K562 (cell line): ENCODE results near the gene UNKL. TPM values are rescaled to one million over a fixed set of nuclear protein-coding genes. Genes with fewer than 3 reads are reported as not detected.
A peak's percentile ranks its signal among the peaks of the same experiment; 100 is the strongest.

ENCODE experiments used
- ATAC-seq: fragments of 200-7000 bp; cut with Tn5 transposase; 3 replicates; pipeline ENCODE4 v1.9.1; 2020; ENCODE audit warnings: moderate library complexity
- BruUV-seq: library from RNA; stranded (reverse); fragments of 400-500 nt; replicated peaks from 2 replicates; lab custom pipeline; 2021; lab: Mats Ljungman, UMichigan
- CTCF ChIA-PET: fragments of 300-600 bp; formaldehyde crosslinking; extraction: SDS; loops from one replicate; lab custom pipeline; 2021; ENCODE audit warnings: low intra/inter-chr PET ratio; lab: Yijun Ruan, JAX
- POLR2A ChIA-PET: fragments of 300-600, 350-650 bp; sonication (Branson Sonifier 250); formaldehyde crosslinking; extraction: SDS; loops from one replicate; lab custom pipeline; 2021; ENCODE audit warnings: antibody characterized with exemption, inconsistent platforms; lab: Yijun Ruan, JAX
- DNase-seq, 4 experiments: peaks; one replicate each; pipeline versions ENCODE4 v3.0.0 to v3.0.0-alpha.2; 2011 to 2018; ENCODE audit warnings: low spot score in 3 of 4, mixed read lengths in 3 of 4; ENCODE audit errors: extremely low read depth in 1 of 4
- FAIRE-seq: peaks from 2 replicates; lab custom pipeline; 2011; peaks lifted over from hg19 to GRCh38; lab: Jason Lieb, UNC
- H2AFZ ChIP-seq: 2 replicates; pipeline ENCODE4 v1.6.0; 2011; ENCODE audit warnings: low read depth, low read length, control low read depth, inconsistent platforms
- H3K27ac ChIP-seq: fragments of 200-600 bp; 3 replicates; pipeline ENCODE4 v1.8.0; 2011; ENCODE audit warnings: low read depth, mild to moderate bottlenecking, control low read depth, inconsistent platforms, low read length, moderate library complexity, mixed read lengths; ENCODE audit errors: extremely low read depth
- H3K27me3 ChIP-seq, 2 experiments: fragments of 300-600 bp in 1 of 2; 2 replicates in 1 of 2; 3 replicates in 1 of 2; pipeline versions ENCODE4 v1.6.0 to v1.8.0; 2011; ENCODE audit warnings: inconsistent platforms in 2 of 2, low read length in 2 of 2, mild to moderate bottlenecking in 1 of 2, mixed read lengths in 1 of 2, moderate library complexity in 1 of 2; ENCODE audit not compliant: control insufficient read depth in 2 of 2, insufficient read depth in 2 of 2
- H3K36me3 ChIP-seq: fragments of 300-600 bp; 3 replicates; pipeline ENCODE4 v1.8.0; 2011; ENCODE audit warnings: mild to moderate bottlenecking, low read length, inconsistent platforms; ENCODE audit not compliant: control insufficient read depth, insufficient read depth
- H3K4me1 ChIP-seq, 2 experiments: fragments of 200-600 bp in 1 of 2; replicated peaks in 1 of 2; 2 replicates in 1 of 2; 3 replicates in 1 of 2; pipeline versions ENCODE4 v1.5.1 to v1.8.0; 2011; ENCODE audit warnings: inconsistent platforms in 2 of 2, low read length in 2 of 2, mild to moderate bottlenecking in 1 of 2, mixed read lengths in 1 of 2, moderate library complexity in 1 of 2; ENCODE audit not compliant: control insufficient read depth in 2 of 2, insufficient read depth in 2 of 2
- H3K4me2 ChIP-seq: 2 replicates; pipeline ENCODE4 v1.6.1; 2011; ENCODE audit warnings: low read length, control low read depth, inconsistent platforms, mixed read lengths; ENCODE audit not compliant: insufficient read depth
- H3K4me3 ChIP-seq: fragments of 200-600 bp; sonication (generic), shearing (Covaris generic); 2 replicates; pipeline ENCODE4 v1.5.1; 2016; ENCODE audit warnings: control low read depth, inconsistent platforms
- H3K79me2 ChIP-seq: fragments of 200-600 bp; 3 replicates; pipeline ENCODE4 v1.8.0; 2011; ENCODE audit warnings: low read length, inconsistent platforms; ENCODE audit not compliant: control insufficient read depth, insufficient read depth
- H3K9ac ChIP-seq, 2 experiments: 2 replicates each; pipeline versions ENCODE4 v1.6.0 to v1.6.1; 2011; ENCODE audit warnings: low read depth in 2 of 2, low read length in 2 of 2, control low read depth in 1 of 2, inconsistent platforms in 1 of 2, mild to moderate bottlenecking in 1 of 2, mixed read lengths in 1 of 2; ENCODE audit not compliant: insufficient read depth in 1 of 2
- H3K9me1 ChIP-seq: one replicate; pipeline ENCODE4 v1.6.0; 2011; ENCODE audit warnings: inconsistent platforms, mild to moderate bottlenecking, low read length, moderate library complexity; ENCODE audit not compliant: control insufficient read depth, insufficient read depth
- H3K9me3 ChIP-seq: replicated peaks from 2 replicates; pipeline ENCODE4 v1.5.1; 2011; ENCODE audit warnings: low read depth, low read length, inconsistent platforms; ENCODE audit not compliant: control insufficient read depth, insufficient read depth
- H4K20me1 ChIP-seq: replicated peaks from 2 replicates; pipeline ENCODE4 v1.6.1; 2011; ENCODE audit warnings: low read length, inconsistent platforms, mixed read lengths; ENCODE audit not compliant: control insufficient read depth, insufficient read depth
- HINFP ChIP-seq: fragments of 450-650 bp; conservative IDR thresholded peaks from 2 replicates; pipeline ENCODE4 v1.6.1; 2016; ENCODE audit warnings: missing genetic modification characterization, low read depth, mild to moderate bottlenecking, control low read depth, missing compliant biosample characterization
- ZNF12 ChIP-seq: sonication (generic); formaldehyde crosslinking; IDR thresholded peaks from 2 replicates; pipeline ENCODE4 v1.4.0; 2020; ENCODE audit warnings: mild to moderate bottlenecking, missing genetic modification reagents
- WGBS: fragments of 100-300 bp; shearing (Covaris generic); methylation state at CpG from one replicate; pipeline ENCODE4 v1.1.6; 2016; ENCODE audit warnings: low coverage, mixed read lengths; ENCODE audit not compliant: insufficient coverage; ENCODE audit errors: missing lambda C conversion rate; 5-methylcytosine and 5-hydroxymethylcytosine counted together
- in situ Hi-C: fragments of 300-500 bp; cut with MboI; formaldehyde crosslinking; loops from 4 replicates; pipeline ENCODE4 v1.15.0; 2018; ENCODE audit warnings: inconsistent platforms, mixed read lengths
- intact Hi-C: fragments of 100-400 bp; cut with micrococcal nuclease; formaldehyde crosslinking; loops from 2 replicates; pipeline ENCODE4 v1.14.2; 2022
- polyA plus RNA-seq, 8 experiments: library from polyadenylated mRNA; depleted of rRNA in 4 of 8; stranded (reverse) in 5 of 8; unstranded in 3 of 8; fragments of >200 nt; fragmentation: Nextera tagmentation in 2 of 8; fragmentation: Illumina TruSeq in 1 of 8; extraction: Ambion mirVana in 2 of 8; extraction: Trizol in 1 of 8; gene quantifications; 2 replicates each; pipeline versions ENCODE4 v1.2.1 to v1.2.3, GENCODE V29; 2011 to 2014; ENCODE audit warnings: inconsistent platforms in 1 of 8, missing spikeins in 1 of 8
- total RNA-seq, 7 experiments: library from RNA; depleted of rRNA in 6 of 7; stranded (reverse); fragments of >200 nt in 6 of 7; fragmentation: Illumina TruSeq in 2 of 7; extraction: Trizol in 2 of 7; gene quantifications; 2 replicates each; pipeline versions ENCODE4 v1.2.1 to v1.2.3, GENCODE V29; 2011 to 2021; ENCODE audit warnings: low replicate concordance in 1 of 7
- TF ChIP-seq, protein P1 (sequence below): fragments of 200-800 bp; sonication (Bioruptor generic); IDR thresholded peaks from 2 replicates; pipeline ENCODE4 v1.6.1; 2017; ENCODE audit warnings: missing genetic modification characterization, missing compliant biosample characterization

The UNKL gene
- total and polyA plus RNA-seq, 9 of the 15 experiments (the other 6 are each of a cell fraction or from before 2014, with no cell fraction given), result 0.37 to 30.2 (median 5.1) TPM

- no peak for TF ChIP-seq HINFP (tag)
Measured at GRCh38 chr16:1428511-1428910, 14.0 kb upstream of the UNKL start (continued).

GRCh38 chr16:1427473-1428461, 13.3 kb upstream of the UNKL start:
- no peak overlapping the region for H3K4me3 ChIP-seq
- TF ChIP-seq, protein P1, sequence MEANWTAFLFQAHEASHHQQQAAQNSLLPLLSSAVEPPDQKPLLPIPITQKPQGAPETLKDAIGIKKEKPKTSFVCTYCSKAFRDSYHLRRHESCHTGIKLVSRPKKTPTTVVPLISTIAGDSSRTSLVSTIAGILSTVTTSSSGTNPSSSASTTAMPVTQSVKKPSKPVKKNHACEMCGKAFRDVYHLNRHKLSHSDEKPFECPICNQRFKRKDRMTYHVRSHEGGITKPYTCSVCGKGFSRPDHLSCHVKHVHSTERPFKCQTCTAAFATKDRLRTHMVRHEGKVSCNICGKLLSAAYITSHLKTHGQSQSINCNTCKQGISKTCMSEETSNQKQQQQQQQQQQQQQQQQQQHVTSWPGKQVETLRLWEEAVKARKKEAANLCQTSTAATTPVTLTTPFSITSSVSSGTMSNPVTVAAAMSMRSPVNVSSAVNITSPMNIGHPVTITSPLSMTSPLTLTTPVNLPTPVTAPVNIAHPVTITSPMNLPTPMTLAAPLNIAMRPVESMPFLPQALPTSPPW (CRISPR knock-in tag), result 0 out of 2 replicates have a peak, but pooled peaks have one; percentile 1
- TF ChIP-seq ZNF12 (CRISPR knock-in tag), result no peak
- H3K27ac ChIP-seq, result no peak overlapping the region
- no peaks in the 10 kb centered on the region for H3K79me2 ChIP-seq
- peak overlapping the region; percentile 78; the same call in 1 of the 2 replicates for H2AFZ ChIP-seq
- ChIA-PET POLR2A (interaction anchor here (0.7 to 1.5 kb wide), 2 partner anchors 7 to 966 kb away, joined by 3 to 6 read pairs; partner anchors contain the start of gene UQCC4), CTCF (no interaction called here)
- DNase-seq (no peak), ATAC-seq (no peak), FAIRE-seq (no peak)
- peaks cover 0 to 73% of the 10 kb centered on the region in 2 experiments; a peak in 2 of 5 replicates for H3K4me1 ChIP-seq
- H3K4me2 ChIP-seq, result no peak overlapping the region
- in situ Hi-C loops (no loop called here), intact Hi-C loops (no loop called here)
- no TSS peak for BruUV-seq
- peaks cover 0 to 8% of the 10 kb centered on the region in 2 experiments; a peak in 2 of 5 replicates for H3K27me3 ChIP-seq
- peaks cover 1% of the 10 kb centered on the region; the same call in 1 of the 2 replicates for H3K9me3 ChIP-seq
- WGBS, result 85% methylated on average over 29 of the region's 53 CpGs
- H3K9me1 ChIP-seq, result no peaks in the 10 kb centered on the region
- no peaks in the 10 kb centered on the region for H3K36me3 ChIP-seq
- H3K9ac ChIP-seq, result peak overlapping the region in 1 of 2 experiments; percentile 78; a peak in 2 of 4 replicates
- H4K20me1 ChIP-seq, result no peaks in the 10 kb centered on the region
